HG02852 (cell line): ENCODE results near the gene JARID2.

Experiments
- ATAC-seq: cut with Tn5 transposase; IDR thresholded peaks from one replicate; pipeline ENCODE4 v1.9.1; 2021; ENCODE audit warnings: mild to moderate bottlenecking, moderate library complexity; ENCODE audit not compliant: unreplicated experiment

JARID2 gene

GRCh38 chr6:15513131-15513771 lies 267.4 kb downstream of the JARID2 start:
- ATAC-seq = no peak

GRCh38 chr6:15513801-15514711 lies 268.2 kb downstream of the JARID2 start:
- no peak for ATAC-seq

- no peak for ATAC-seq
These were observed 269.4 kb downstream of the JARID2 start for GRCh38 chr6:15515226-15515625.

GRCh38 chr6:15515660-15516375 lies 269.9 kb downstream of the JARID2 start:
- no peak for ATAC-seq

- ATAC-seq = no peak
These were observed 270.5 kb downstream of the JARID2 start for GRCh38 chr6:15516378-15516777.

GRCh38 chr6:15516923-15517560 lies 271.2 kb downstream of the JARID2 start:
- no peak for ATAC-seq

GRCh38 chr6:15517600-15517999 lies 271.7 kb downstream of the JARID2 start:
- ATAC-seq = no peak

GRCh38 chr6:15518057-15518456 lies 272.2 kb downstream of the JARID2 start:
- no peak for ATAC-seq

GRCh38 chr6:15518878-15519277 lies 273.0 kb downstream of the JARID2 start:
- no peak for ATAC-seq

- ATAC-seq = no peak
These were observed 273.8 kb downstream of the JARID2 start for GRCh38 chr6:15519681-15520080.

- no peak for ATAC-seq
These were observed 274.8 kb downstream of the JARID2 start for GRCh38 chr6:15520626-15521203.

GRCh38 chr6:15521582-15521981 lies 275.7 kb downstream of the JARID2 start:
- ATAC-seq = no peak

- no peak for ATAC-seq
These were observed 276.2 kb downstream of the JARID2 start for GRCh38 chr6:15522026-15522425.

- no peak for ATAC-seq
These were observed 276.6 kb downstream of the JARID2 start for GRCh38 chr6:15522427-15522826.

GRCh38 chr6:15522856-15523529 lies 277.1 kb downstream of the JARID2 start:
- no peak for ATAC-seq

GRCh38 chr6:15523679-15524630 lies 278.1 kb downstream of the JARID2 start:
- no peak for ATAC-seq

- ATAC-seq = no peak
These were observed 279.1 kb downstream of the JARID2 start for GRCh38 chr6:15524861-15525401.

- ATAC-seq = peak; percentile 66
These were observed 280.4 kb downstream of the JARID2 start for GRCh38 chr6:15526212-15526701.
